Measurements from ENCODE around the gene CEP89.

CEP89 gene

GRCh38 chr19:32945260-32945659 lies 26.5 kb downstream of the CEP89 start:
- no peak for DNase-seq (ENCODE audit: low read depth)

- peak; percentile 13 for DNase-seq (ENCODE audit: low read depth)
Observed at GRCh38 chr19:32941273-32941672, 30.5 kb downstream of the CEP89 start.

- no peak for DNase-seq (ENCODE audit: low read depth)
Observed at GRCh38 chr19:32936065-32936464, 35.7 kb downstream of the CEP89 start.

- DNase-seq (ENCODE audit: low read depth): no peak
Observed at GRCh38 chr19:32935629-32936028, 36.1 kb downstream of the CEP89 start.

- DNase-seq (ENCODE audit: low read depth): no peak
Observed at GRCh38 chr19:32933571-32933970, 38.2 kb downstream of the CEP89 start.

- no peak for DNase-seq (ENCODE audit: low read depth)
Observed at GRCh38 chr19:32930567-32930966, 41.2 kb downstream of the CEP89 start.

GRCh38 chr19:32928806-32929205 lies 43.0 kb downstream of the CEP89 start:
- no peak for DNase-seq (ENCODE audit: low read depth)

GRCh38 chr19:32924200-32924599 lies 47.6 kb downstream of the CEP89 start:
- DNase-seq (ENCODE audit: low read depth): no peak

- no peak for DNase-seq (ENCODE audit: low read depth)
Observed at GRCh38 chr19:32921624-32922023, 50.1 kb downstream of the CEP89 start.

- no peak for DNase-seq (ENCODE audit: low read depth)
Observed at GRCh38 chr19:32919365-32919764, 52.4 kb downstream of the CEP89 start.

- no peak for DNase-seq (ENCODE audit: low read depth)
Observed at GRCh38 chr19:32917616-32917996, 54.2 kb downstream of the CEP89 start.

GRCh38 chr19:32916969-32917615 lies 54.7 kb downstream of the CEP89 start:
- DNase-seq (ENCODE audit: low read depth): no peak

- DNase-seq (ENCODE audit: low read depth): no peak
Observed at GRCh38 chr19:32914879-32915660, 56.7 kb downstream of the CEP89 start.

- no peak for DNase-seq (ENCODE audit: low read depth)
Observed at GRCh38 chr19:32911467-32911866, 60.3 kb downstream of the CEP89 start.

GRCh38 chr19:32910874-32911273 lies 60.9 kb downstream of the CEP89 start:
- DNase-seq (ENCODE audit: low read depth): no peak

- no peak for DNase-seq (ENCODE audit: low read depth)
Observed at GRCh38 chr19:32910094-32910493, 61.7 kb downstream of the CEP89 start.

- DNase-seq (ENCODE audit: low read depth): no peak
Observed at GRCh38 chr19:32909257-32909656, 62.5 kb downstream of the CEP89 start.

- DNase-seq (ENCODE audit: low read depth): no peak
Observed at GRCh38 chr19:32908641-32909190, 63.0 kb downstream of the CEP89 start.

GRCh38 chr19:32902448-32902847 lies 69.3 kb downstream of the CEP89 start:
- no peak for DNase-seq (ENCODE audit: low read depth)

- no peak for DNase-seq (ENCODE audit: low read depth)
Observed at GRCh38 chr19:32901504-32902161, 70.1 kb downstream of the CEP89 start.

- DNase-seq (ENCODE audit: low read depth): no peak
Observed at GRCh38 chr19:32896516-32897214, 75.1 kb downstream of the CEP89 start.

- no peak for DNase-seq (ENCODE audit: low read depth)
Observed at GRCh38 chr19:32895384-32895783, 76.4 kb downstream of the CEP89 start.
